ENCODE measurements around the gene PSD. TPM values are rescaled to one million over a fixed set of nuclear protein-coding genes. Genes with fewer than 3 reads are reported as not detected.

PSD gene
- total and polyA plus RNA-seq, 10 of the 15 experiments (the other 5 are each of a cell fraction or from before 2014, with no cell fraction given) = 0.11 to 2.0 (median 0.49) TPM; not detected in 2

DNA sequence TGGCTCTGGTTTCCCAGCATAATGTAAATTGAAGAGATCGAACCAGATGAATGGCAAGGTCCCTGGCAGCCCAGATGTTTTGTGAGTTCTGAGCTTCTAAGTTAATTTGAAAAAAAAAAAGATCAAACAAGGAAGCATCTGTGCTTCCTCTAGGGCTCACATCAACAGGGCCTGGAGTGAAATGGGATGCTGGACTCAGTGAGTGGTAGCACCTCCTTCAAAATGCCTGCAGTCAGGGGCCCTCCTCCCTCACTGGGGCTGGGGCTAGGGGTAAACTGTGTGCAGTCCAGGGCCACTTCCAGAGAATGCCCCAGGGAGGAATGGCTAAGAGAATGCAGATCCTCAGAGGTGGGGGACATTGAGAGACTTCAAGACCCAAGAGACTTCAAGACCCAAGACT, 19.8 kb upstream of the PSD start:
- intact Hi-C loops (cut with micrococcal nuclease; ENCODE audit: unreplicated experiment) = no loop called here
- ATAC-seq = no peak
- SMC1A ChIA-PET (ENCODE audit: uncharacterized antibody, unreplicated experiment) = no interaction called here
- in situ Hi-C loops (cut with MboI) = no loop called here
- BruUV-seq (replicated peaks) = TSS peak; percentile 54
- H3K4me3 ChIP-seq = no peak overlapping the region
- no peak for DNase-seq (ENCODE audit: low read depth, low spot score)
- RAD21 ChIA-PET (ENCODE audit: unreplicated experiment) = no interaction called here
- POLR2A ChIA-PET = interaction anchor here (1.3 kb wide), 1 partner anchor 12 kb away, joined by 14 read pairs; the partner anchor contains the start of gene C10orf95
- H3K4me1 ChIP-seq (ENCODE audit: control insufficient read depth, insufficient read depth, low read length) = peaks cover 22% of the 10 kb centered on the region
- no peaks in the 10 kb centered on the region for H3K27me3 ChIP-seq (replicated peaks in 1 of 2; ENCODE audit: control insufficient read depth in 2 of 2, insufficient read depth in 2 of 2, low read length in 1 of 2)
- no peak overlapping the region for H3K9ac ChIP-seq (ENCODE audit: control insufficient read depth, insufficient read depth, low read length)
- H3K36me3 ChIP-seq (ENCODE audit: control insufficient read depth in 2 of 2, insufficient read depth in 2 of 2, low read length in 1 of 2) = no peaks in the 10 kb centered on the region
- WGBS (ENCODE audit: insufficient coverage, insufficient replicate concordance, low lambda C conversion rate, missing lambda C conversion rate) = 100% methylated on average over 1 of the region's 1 CpG
- H3K9me3 ChIP-seq (replicated peaks; ENCODE audit: control insufficient read depth, insufficient read depth, low read length) = no peaks in the 10 kb centered on the region
- CTCF ChIA-PET = no interaction called here
- FAIRE-seq = no peak
- no peaks in the 10 kb centered on the region for H4K20me1 ChIP-seq (ENCODE audit: control insufficient read depth, insufficient read depth)
- no peaks in the 10 kb centered on the region; the same call in 1 of the 2 replicates for H3K79me2 ChIP-seq (ENCODE audit: control insufficient read depth, insufficient read depth, low read length)
- H3K27ac ChIP-seq (ENCODE audit: control insufficient read depth, insufficient read depth) = no peak overlapping the region
- no peak overlapping the region for H2AFZ ChIP-seq (ENCODE audit: control insufficient read depth, low read depth, low read length)
- H3K4me2 ChIP-seq (ENCODE audit: control insufficient read depth, insufficient read depth) = no peak overlapping the region
- TF ChIP-seq MEF2B (IDR thresholded peaks at IDR 0.05; ENCODE audit: partially characterized antibody, poor library complexity, severe bottlenecking) (no peak), TAF1 (IDR thresholded peaks at IDR 0.05; ENCODE audit: borderline replicate concordance, low read depth, low read length) (no peak), YBX1 (IDR thresholded peaks at IDR 0.05) (no peak), SUZ12 (IDR thresholded peaks at IDR 0.05; ENCODE audit: unreplicated experiment) (no peak), HDGF (IDR thresholded peaks at IDR 0.05) (no peak), ASH2L (IDR thresholded peaks at IDR 0.05; ENCODE audit: borderline replicate concordance, low read depth) (no peak), CREB1 (IDR thresholded peaks at IDR 0.05; ENCODE audit: low read depth) (no peak), PAX5 (IDR thresholded peaks at IDR 0.05; ENCODE audit: borderline replicate concordance, low read depth, low read length) (no peak), ZNF622 (IDR thresholded peaks at IDR 0.05) (no peak), CEBPB (IDR thresholded peaks at IDR 0.05; ENCODE audit: borderline replicate concordance in 1 of 2, low read depth in 2 of 2, low read length in 2 of 2) (no peak), ESRRA (IDR thresholded peaks at IDR 0.05; ENCODE audit: low read length) (no peak)
- TF ChIP-seq, protein P1, sequence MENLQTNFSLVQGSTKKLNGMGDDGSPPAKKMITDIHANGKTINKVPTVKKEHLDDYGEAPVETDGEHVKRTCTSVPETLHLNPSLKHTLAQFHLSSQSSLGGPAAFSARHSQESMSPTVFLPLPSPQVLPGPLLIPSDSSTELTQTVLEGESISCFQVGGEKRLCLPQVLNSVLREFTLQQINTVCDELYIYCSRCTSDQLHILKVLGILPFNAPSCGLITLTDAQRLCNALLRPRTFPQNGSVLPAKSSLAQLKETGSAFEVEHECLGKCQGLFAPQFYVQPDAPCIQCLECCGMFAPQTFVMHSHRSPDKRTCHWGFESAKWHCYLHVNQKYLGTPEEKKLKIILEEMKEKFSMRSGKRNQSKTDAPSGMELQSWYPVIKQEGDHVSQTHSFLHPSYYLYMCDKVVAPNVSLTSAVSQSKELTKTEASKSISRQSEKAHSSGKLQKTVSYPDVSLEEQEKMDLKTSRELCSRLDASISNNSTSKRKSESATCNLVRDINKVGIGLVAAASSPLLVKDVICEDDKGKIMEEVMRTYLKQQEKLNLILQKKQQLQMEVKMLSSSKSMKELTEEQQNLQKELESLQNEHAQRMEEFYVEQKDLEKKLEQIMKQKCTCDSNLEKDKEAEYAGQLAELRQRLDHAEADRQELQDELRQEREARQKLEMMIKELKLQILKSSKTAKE (IDR thresholded peaks at IDR 0.05; ENCODE audit: low read depth, poor library complexity, severe bottlenecking) = no peak
- TF ChIP-seq, protein P2, sequence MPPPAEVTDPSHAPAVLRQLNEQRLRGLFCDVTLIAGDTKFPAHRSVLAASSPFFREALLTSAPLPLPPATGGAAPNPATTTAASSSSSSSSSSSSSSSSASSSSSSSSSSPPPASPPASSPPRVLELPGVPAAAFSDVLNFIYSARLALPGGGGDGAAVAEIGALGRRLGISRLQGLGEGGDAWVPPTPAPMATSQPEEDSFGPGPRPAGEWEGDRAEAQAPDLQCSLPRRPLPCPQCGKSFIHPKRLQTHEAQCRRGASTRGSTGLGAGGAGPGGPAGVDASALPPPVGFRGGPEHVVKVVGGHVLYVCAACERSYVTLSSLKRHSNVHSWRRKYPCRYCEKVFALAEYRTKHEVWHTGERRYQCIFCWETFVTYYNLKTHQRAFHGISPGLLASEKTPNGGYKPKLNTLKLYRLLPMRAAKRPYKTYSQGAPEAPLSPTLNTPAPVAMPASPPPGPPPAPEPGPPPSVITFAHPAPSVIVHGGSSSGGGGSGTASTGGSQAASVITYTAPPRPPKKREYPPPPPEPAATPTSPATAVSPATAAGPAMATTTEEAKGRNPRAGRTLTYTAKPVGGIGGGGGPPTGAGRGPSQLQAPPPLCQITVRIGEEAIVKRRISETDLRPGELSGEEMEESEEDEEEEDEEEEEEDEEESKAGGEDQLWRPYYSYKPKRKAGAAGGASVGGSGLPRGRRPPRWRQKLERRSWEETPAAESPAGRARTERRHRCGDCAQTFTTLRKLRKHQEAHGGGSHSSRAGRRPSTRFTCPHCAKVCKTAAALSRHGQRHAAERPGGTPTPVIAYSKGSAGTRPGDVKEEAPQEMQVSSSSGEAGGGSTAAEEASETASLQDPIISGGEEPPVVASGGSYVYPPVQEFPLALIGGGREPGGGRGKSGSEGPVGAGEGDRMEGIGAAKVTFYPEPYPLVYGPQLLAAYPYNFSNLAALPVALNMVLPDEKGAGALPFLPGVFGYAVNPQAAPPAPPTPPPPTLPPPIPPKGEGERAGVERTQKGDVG (CRISPR knock-in tag; IDR thresholded peaks at IDR 0.05) = no peak
- TF ChIP-seq, protein P3, sequence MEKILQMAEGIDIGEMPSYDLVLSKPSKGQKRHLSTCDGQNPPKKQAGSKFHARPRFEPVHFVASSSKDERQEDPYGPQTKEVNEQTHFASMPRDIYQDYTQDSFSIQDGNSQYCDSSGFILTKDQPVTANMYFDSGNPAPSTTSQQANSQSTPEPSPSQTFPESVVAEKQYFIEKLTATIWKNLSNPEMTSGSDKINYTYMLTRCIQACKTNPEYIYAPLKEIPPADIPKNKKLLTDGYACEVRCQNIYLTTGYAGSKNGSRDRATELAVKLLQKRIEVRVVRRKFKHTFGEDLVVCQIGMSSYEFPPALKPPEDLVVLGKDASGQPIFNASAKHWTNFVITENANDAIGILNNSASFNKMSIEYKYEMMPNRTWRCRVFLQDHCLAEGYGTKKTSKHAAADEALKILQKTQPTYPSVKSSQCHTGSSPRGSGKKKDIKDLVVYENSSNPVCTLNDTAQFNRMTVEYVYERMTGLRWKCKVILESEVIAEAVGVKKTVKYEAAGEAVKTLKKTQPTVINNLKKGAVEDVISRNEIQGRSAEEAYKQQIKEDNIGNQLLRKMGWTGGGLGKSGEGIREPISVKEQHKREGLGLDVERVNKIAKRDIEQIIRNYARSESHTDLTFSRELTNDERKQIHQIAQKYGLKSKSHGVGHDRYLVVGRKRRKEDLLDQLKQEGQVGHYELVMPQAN (conservative IDR thresholded peaks at IDR 0.05) = no peak
- TF ChIP-seq, protein P4, sequence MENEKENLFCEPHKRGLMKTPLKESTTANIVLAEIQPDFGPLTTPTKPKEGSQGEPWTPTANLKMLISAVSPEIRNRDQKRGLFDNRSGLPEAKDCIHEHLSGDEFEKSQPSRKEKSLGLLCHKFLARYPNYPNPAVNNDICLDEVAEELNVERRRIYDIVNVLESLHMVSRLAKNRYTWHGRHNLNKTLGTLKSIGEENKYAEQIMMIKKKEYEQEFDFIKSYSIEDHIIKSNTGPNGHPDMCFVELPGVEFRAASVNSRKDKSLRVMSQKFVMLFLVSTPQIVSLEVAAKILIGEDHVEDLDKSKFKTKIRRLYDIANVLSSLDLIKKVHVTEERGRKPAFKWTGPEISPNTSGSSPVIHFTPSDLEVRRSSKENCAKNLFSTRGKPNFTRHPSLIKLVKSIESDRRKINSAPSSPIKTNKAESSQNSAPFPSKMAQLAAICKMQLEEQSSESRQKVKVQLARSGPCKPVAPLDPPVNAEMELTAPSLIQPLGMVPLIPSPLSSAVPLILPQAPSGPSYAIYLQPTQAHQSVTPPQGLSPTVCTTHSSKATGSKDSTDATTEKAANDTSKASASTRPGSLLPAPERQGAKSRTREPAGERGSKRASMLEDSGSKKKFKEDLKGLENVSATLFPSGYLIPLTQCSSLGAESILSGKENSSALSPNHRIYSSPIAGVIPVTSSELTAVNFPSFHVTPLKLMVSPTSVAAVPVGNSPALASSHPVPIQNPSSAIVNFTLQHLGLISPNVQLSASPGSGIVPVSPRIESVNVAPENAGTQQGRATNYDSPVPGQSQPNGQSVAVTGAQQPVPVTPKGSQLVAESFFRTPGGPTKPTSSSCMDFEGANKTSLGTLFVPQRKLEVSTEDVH (IDR thresholded peaks at IDR 0.05; ENCODE audit: low read depth, partially characterized antibody) = no peak

All from GM12878 (cell line).